HL-60 (cell line): Measurements from ENCODE around the gene FOXO3.

Source experiments
- DNase-seq, 2 experiments: peaks; one replicate each; pipeline ENCODE4 v3.0.0-alpha.2; 2010 to 2020; ENCODE audit warnings: low read depth in 1 of 2, low spot score in 1 of 2
- H3K27ac ChIP-seq: fragments of 250-450 bp; sonication (Bioruptor Pico); replicated peaks from 2 replicates; pipeline ENCODE4 v1.5.1; 2020; ENCODE audit warnings: mild to moderate bottlenecking, moderate library complexity
- H3K27me3 ChIP-seq: fragments of 250-450 bp; sonication (Bioruptor Pico); 2 replicates; pipeline ENCODE4 v1.5.1; 2021; ENCODE audit warnings: mild to moderate bottlenecking, moderate library complexity; ENCODE audit not compliant: insufficient read depth, poor library complexity, severe bottlenecking
- H3K4me3 ChIP-seq: replicated peaks from 2 replicates; pipeline ENCODE4 v1.5.1; 2011; ENCODE audit warnings: mild to moderate bottlenecking, control low read depth, low read length; ENCODE audit not compliant: insufficient read depth
- CTCF ChIP-seq: IDR thresholded peaks from one replicate; pipeline ENCODE4 v1.5.1; 2011; ENCODE audit warnings: low read length, control low read depth, inconsistent platforms; ENCODE audit not compliant: insufficient read depth
- GABPA ChIP-seq: IDR thresholded peaks from 2 replicates; pipeline ENCODE4 v1.6.1; 2012; ENCODE audit warnings: low read depth
- POLR2AphosphoS5 ChIP-seq: IDR thresholded peaks from 2 replicates; pipeline ENCODE4 v1.6.1; 2012; ENCODE audit warnings: low read depth
- REST ChIP-seq: IDR thresholded peaks from 2 replicates; pipeline ENCODE4 v1.6.1; 2012; ENCODE audit warnings: low read depth; ENCODE audit not compliant: insufficient replicate concordance
- SPI1 ChIP-seq: IDR thresholded peaks from 2 replicates; pipeline ENCODE4 v1.6.1; 2012; ENCODE audit warnings: low read depth, mild to moderate bottlenecking, borderline replicate concordance

The FOXO3 gene

GRCh38 chr6:108694816-108695215 is 134.1 kb downstream of the FOXO3 start:
- no peak for TF ChIP-seq SPI1
- TF ChIP-seq CTCF, result no peak
- no peak for TF ChIP-seq REST
- no peak for TF ChIP-seq POLR2AphosphoS5
- TF ChIP-seq GABPA, result no peak

GRCh38 chr6:108697561-108698161 is 136.9 kb downstream of the FOXO3 start:
- H3K4me3 ChIP-seq, result no peak overlapping the region
- DNase-seq, result no peak
- H3K27me3 ChIP-seq, result no peaks in the 10 kb centered on the region
- no peak overlapping the region for H3K27ac ChIP-seq
- no peak for TF ChIP-seq SPI1
- no peak for TF ChIP-seq GABPA
- TF ChIP-seq CTCF, result no peak
- TF ChIP-seq REST, result no peak
- TF ChIP-seq POLR2AphosphoS5, result no peak

More at GRCh38 chr6:108694816-108695215, 134.1 kb downstream of the FOXO3 start:
- Histone ChIP-seq H3K4me3 (no peak overlapping the region), H3K27me3 (no peaks in the 10 kb centered on the region), H3K27ac (no peak overlapping the region)
- no peak for DNase-seq

- no peak overlapping the region for H3K4me3 ChIP-seq
- TF ChIP-seq POLR2AphosphoS5, result no peak
- no peak for TF ChIP-seq SPI1
- no peak for TF ChIP-seq REST
- TF ChIP-seq GABPA, result no peak
- TF ChIP-seq CTCF, result no peak
- no peak overlapping the region for H3K27ac ChIP-seq
- no peaks in the 10 kb centered on the region for H3K27me3 ChIP-seq
- no peak for DNase-seq
Observed at GRCh38 chr6:108698593-108699289, 138.0 kb downstream of the FOXO3 start.
